ENCODE measurements around the gene AUNIP.

Gene AUNIP

GRCh38 chr1:25897754-25898153, 38.5 kb upstream of the AUNIP start:
- in situ Hi-C loops (cut with HindIII; ENCODE audit: low sequenced_read_pairs) = no loop called here
- TF ChIP-seq, protein P1, sequence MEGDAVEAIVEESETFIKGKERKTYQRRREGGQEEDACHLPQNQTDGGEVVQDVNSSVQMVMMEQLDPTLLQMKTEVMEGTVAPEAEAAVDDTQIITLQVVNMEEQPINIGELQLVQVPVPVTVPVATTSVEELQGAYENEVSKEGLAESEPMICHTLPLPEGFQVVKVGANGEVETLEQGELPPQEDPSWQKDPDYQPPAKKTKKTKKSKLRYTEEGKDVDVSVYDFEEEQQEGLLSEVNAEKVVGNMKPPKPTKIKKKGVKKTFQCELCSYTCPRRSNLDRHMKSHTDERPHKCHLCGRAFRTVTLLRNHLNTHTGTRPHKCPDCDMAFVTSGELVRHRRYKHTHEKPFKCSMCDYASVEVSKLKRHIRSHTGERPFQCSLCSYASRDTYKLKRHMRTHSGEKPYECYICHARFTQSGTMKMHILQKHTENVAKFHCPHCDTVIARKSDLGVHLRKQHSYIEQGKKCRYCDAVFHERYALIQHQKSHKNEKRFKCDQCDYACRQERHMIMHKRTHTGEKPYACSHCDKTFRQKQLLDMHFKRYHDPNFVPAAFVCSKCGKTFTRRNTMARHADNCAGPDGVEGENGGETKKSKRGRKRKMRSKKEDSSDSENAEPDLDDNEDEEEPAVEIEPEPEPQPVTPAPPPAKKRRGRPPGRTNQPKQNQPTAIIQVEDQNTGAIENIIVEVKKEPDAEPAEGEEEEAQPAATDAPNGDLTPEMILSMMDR (IDR thresholded peaks at IDR 0.05; ENCODE audit: low read depth, low read length) = no peak
- no peak overlapping the region for H3K4me3 ChIP-seq (ENCODE audit: low read depth, low read length)

GRCh38 chr1:25896266-25896665, 37.0 kb upstream of the AUNIP start:
- in situ Hi-C loops (cut with HindIII; ENCODE audit: low sequenced_read_pairs) = no loop called here
- TF ChIP-seq, protein P1 (IDR thresholded peaks at IDR 0.05; ENCODE audit: low read depth, low read length) = no peak
- DNase-seq (ENCODE audit: low read depth, low spot score) = peak; percentile 50
- H3K4me3 ChIP-seq (ENCODE audit: low read depth, low read length) = no peak overlapping the region

More at GRCh38 chr1:25897754-25898153, 38.5 kb upstream of the AUNIP start:
- DNase-seq (ENCODE audit: low read depth, low spot score) = no peak

DNA sequence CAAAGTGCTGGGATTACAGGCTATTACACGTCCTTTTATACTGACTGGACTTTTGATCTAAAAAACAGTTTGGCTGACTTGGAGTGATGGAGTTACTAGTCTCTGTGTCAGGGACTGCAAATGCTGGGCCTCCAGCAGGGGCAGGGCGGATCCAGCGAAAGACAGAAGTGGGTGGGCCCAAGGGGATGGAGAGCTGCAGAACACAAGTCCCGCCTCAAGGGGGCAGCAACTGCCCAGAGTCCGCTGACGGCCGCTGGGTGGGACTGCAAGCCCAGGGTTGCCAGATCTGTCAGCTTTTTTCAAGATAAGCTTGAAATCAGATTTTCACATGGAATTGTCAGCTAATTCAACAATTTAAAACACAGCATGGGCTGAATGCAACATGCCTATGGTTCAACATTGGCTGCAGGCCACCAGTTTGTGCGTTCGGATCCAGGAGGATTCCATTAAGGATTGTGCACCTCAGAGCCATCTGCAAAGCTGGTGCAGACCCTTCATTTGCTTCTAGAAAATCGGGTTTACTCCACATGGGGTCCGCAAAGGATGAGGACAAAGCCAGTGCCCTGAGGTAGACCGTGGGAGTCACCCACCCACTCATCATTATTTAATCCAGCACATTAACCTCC, 36.2 kb upstream of the AUNIP start:
- DNase-seq (ENCODE audit: low read depth, low spot score) = peak; percentile 93
- no peak overlapping the region for H3K4me3 ChIP-seq (ENCODE audit: low read depth, low read length)
- in situ Hi-C loops (cut with HindIII; ENCODE audit: low sequenced_read_pairs) = no loop called here
- TF ChIP-seq, protein P1 (IDR thresholded peaks at IDR 0.05; ENCODE audit: low read depth, low read length) = peak; percentile 97

DNA sequence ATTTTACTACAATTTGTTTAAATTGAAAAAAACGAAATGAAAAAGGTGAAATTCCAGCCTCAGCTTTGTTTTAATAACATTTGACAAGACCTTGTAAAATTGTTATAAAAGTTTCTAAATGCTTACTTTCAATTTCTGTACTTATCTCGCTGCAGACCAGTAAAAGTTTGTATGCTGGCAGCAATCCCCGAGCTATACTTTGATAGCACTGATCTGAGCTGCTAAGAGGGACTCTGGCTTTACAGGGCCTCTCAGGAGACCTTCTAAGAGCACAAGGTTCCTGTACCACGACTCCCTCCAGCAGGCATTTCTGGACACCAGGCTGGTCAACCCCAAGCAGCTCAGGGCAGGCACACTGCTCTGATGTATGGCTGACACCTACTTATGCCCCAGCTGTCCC, 33.9 kb upstream of the AUNIP start:
- TF ChIP-seq, protein P1 (IDR thresholded peaks at IDR 0.05; ENCODE audit: low read depth, low read length) = no peak
- no peak for DNase-seq (ENCODE audit: low read depth, low spot score)
- H3K4me3 ChIP-seq (ENCODE audit: low read depth, low read length) = no peak overlapping the region
- in situ Hi-C loops (cut with HindIII; ENCODE audit: low sequenced_read_pairs) = no loop called here

DNA sequence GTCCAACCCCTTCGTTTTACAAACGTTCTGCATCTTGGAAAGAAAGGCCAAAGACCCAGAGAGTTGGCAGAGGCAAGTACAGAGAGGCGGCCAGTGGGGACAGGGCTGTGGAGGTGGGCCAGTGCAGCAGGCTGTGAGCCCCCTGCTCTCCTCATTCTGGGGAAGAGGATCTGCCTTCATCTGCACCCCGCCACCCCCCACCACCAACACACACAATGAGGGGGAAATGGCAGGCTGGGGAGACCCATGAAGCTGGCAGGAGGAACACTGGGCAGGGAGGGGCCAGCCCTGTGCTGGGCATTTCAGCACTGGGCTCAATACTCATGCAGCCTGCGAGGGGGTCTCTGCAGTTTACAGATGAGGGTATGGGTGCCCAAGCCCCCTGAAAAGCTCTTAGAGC, 32.3 kb upstream of the AUNIP start:
- in situ Hi-C loops (cut with HindIII; ENCODE audit: low sequenced_read_pairs) = no loop called here
- DNase-seq (ENCODE audit: low read depth, low spot score) = no peak
- TF ChIP-seq, protein P1 (IDR thresholded peaks at IDR 0.05; ENCODE audit: low read depth, low read length) = no peak
- H3K4me3 ChIP-seq (ENCODE audit: low read depth, low read length) = no peak overlapping the region

DNA sequence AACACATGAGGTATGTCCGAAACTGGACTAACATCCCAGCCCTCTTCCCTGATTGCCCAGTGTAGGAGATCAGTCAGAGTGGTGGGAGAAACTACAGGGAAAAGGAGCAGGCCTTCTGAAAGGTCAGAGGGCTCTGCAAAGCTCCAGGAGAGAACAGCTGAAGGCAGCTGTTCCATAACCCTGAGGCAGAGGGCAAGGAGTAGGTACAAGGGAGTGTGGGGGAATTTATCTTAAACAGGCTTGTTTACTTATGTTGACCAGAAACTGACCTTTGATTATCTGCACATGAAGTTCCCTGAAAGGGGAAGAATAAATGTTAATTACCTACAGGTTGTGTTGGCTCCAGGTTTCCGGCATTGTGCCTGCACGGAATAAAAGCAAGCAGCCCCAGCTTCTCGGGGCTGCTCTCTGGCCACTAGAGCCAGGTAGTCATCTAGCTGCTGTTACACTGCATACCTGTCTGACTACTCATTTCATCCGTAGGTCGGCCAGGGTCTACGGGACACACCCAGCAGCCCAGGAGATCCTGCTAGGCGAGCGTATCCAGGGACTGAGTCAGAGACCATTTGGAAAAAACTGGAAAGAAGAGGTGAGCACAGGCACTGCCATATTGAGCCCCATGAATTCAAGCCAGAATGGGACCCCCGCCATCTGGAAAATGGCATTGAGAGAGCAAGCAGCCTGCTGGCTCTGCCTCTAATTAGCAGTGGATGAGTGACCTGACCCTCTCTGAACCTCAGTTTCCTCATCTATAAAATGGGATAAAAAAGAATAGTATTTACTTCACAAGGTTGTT, 31.2 kb upstream of the AUNIP start:
- no peak overlapping the region for H3K4me3 ChIP-seq (ENCODE audit: low read depth, low read length)
- in situ Hi-C loops (cut with HindIII; ENCODE audit: low sequenced_read_pairs) = no loop called here
- TF ChIP-seq, protein P1 (IDR thresholded peaks at IDR 0.05; ENCODE audit: low read depth, low read length) = no peak
- peak; percentile 63 for DNase-seq (ENCODE audit: low read depth, low spot score)
